IMR-90 (cell line): Measurements from ENCODE around the gene SLC2A6.

Source experiments
- BHLHE40 ChIP-seq: fragments of 150-350 bp; IDR thresholded peaks from 2 replicates; pipeline ENCODE4 v1.6.1; 2016; ENCODE audit warnings: mild to moderate bottlenecking, low read depth, low read length
- CTCF ChIP-seq: conservative IDR thresholded peaks from 2 replicates; pipeline ENCODE4 v1.5.1; 2012; ENCODE audit warnings: mild to moderate bottlenecking, low read depth, low read length, improper control_type of control experiment
- MAZ ChIP-seq: IDR thresholded peaks from 2 replicates; pipeline ENCODE4 v1.6.1; 2012; ENCODE audit warnings: low read depth, mild to moderate bottlenecking, low read length, improper control_type of control experiment, moderate library complexity, borderline replicate concordance
- MXI1 ChIP-seq: IDR thresholded peaks from 2 replicates; pipeline ENCODE4 v1.6.1; 2012; ENCODE audit warnings: low read depth, mild to moderate bottlenecking, low read length, moderate library complexity, borderline replicate concordance
- POLR2A ChIP-seq: IDR thresholded peaks from 2 replicates; pipeline ENCODE4 v1.6.1; 2012; ENCODE audit warnings: mild to moderate bottlenecking, low read depth, low read length
- RAD21 ChIP-seq: IDR thresholded peaks from 2 replicates; pipeline ENCODE4 v1.6.1; 2012; ENCODE audit warnings: low read length, improper control_type of control experiment

GRCh38 chr9:133421615-133422542, 57.0 kb downstream of the SLC2A6 start, which contains the start of gene ADAMTS13:
- TF ChIP-seq CTCF (no peak; the same call in 1 of the 2 replicates), POLR2A (no peak), BHLHE40 (no peak), RAD21 (no peak), MAZ (no peak), MXI1 (no peak)
